Measurements from ENCODE around the gene SIDT2. TPM values are rescaled to one million over a fixed set of nuclear protein-coding genes. Genes with fewer than 3 reads are reported as not detected.

SIDT2 gene
- total and polyA plus RNA-seq, 2 of the 8 experiments (the other 6 are each of a cell fraction or from before 2014, with no cell fraction given), result 18.5 to 21.1 TPM

DNA sequence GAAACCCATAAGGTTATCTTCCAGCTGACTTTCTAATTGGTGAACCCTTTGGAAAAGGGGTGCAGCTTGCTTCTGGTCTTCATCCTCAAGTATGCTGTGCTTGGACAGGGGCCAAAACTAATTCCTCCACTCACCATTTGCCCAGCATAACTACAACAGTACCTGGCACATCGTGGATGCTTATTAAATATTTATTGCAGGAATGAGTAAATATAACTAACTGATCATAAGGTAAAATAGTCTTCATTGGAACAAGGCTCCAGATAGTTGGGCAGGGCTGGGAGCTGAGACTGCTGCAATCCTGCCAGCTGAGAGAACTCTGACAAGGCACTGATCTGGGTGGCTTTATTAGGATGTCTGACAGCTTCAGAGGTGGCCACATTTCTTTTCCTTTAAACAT is 2.4 kb upstream of the SIDT2 start:
- no peak overlapping the region for H3K18ac ChIP-seq (ENCODE audit: extremely low read depth, low read length)
- no peaks in the 10 kb centered on the region; the same call in 1 of the 2 replicates for H3K79me1 ChIP-seq (ENCODE audit: low read depth, low read length)
- H2BK20ac ChIP-seq (ENCODE audit: low read length), result no peak overlapping the region
- H2AK5ac ChIP-seq (ENCODE audit: low read depth, low read length), result no peak overlapping the region
- DNase-seq (ENCODE audit: low read depth in 1 of 2, low spot score in 2 of 2), result no peak
- H3K4me1 ChIP-seq (replicated peaks in 1 of 4; ENCODE audit: control insufficient read depth in 3 of 4, insufficient read depth in 4 of 4, low read length in 3 of 4), result peaks cover 6 to 16% (median 12%) of the 10 kb centered on the region in 4 experiments
- no peak overlapping the region for H4K8ac ChIP-seq (ENCODE audit: extremely low read depth, insufficient read depth, low read length)
- no peak overlapping the region for H2AFZ ChIP-seq (ENCODE audit: low read length)
- peaks cover 0 to 3% of the 10 kb centered on the region in 2 experiments for H4K20me1 ChIP-seq (replicated peaks in 1 of 2; ENCODE audit: control insufficient read depth in 1 of 2, insufficient read depth in 2 of 2, low read length in 2 of 2)
- H2BK5ac ChIP-seq (ENCODE audit: low read depth, low read length), result no peak overlapping the region
- H3K4me3 ChIP-seq (ENCODE audit: extremely low read depth in 1 of 4, insufficient read depth in 2 of 4, low read depth in 3 of 4, low read length in 4 of 4), result no peak overlapping the region
- H4K91ac ChIP-seq (replicated peaks; ENCODE audit: insufficient read length, low read length), result no peak overlapping the region
- no peak overlapping the region for H3K56ac ChIP-seq (replicated peaks; ENCODE audit: insufficient read length, low read depth, low read length)
- H3K4me2 ChIP-seq (ENCODE audit: insufficient read depth in 1 of 2, low read depth in 2 of 2, low read length in 2 of 2), result no peak overlapping the region
- no peak overlapping the region for H3K4ac ChIP-seq (replicated peaks; ENCODE audit: insufficient read length, low read depth, low read length)
- H3K27ac ChIP-seq (ENCODE audit: low read depth, low read length), result no peak overlapping the region
- peaks cover 2 to 11% (median 4%) of the 10 kb centered on the region in 4 experiments; a peak in 3 of 8 replicates for H3K36me3 ChIP-seq (ENCODE audit: control insufficient read depth in 2 of 4, insufficient read depth in 4 of 4, low read length in 3 of 4)
- H3K79me2 ChIP-seq (ENCODE audit: control insufficient read depth in 1 of 2, insufficient read depth in 2 of 2, low read length in 2 of 2), result no peaks in the 10 kb centered on the region
- H3K23me2 ChIP-seq (ENCODE audit: low read depth, low read length), result peaks cover 11% of the 10 kb centered on the region
- no peak overlapping the region for H2BK12ac ChIP-seq (ENCODE audit: low read depth, low read length)
- ChIA-PET POLR2A (ENCODE audit: partially characterized antibody) (interaction anchor here (1.2 to 4.6 kb wide), 5 partner anchors 9 to 51 kb away, joined by 3 to 18 read pairs (median 6); no protein-coding TSS in a partner anchor), CTCF (ENCODE audit: partially characterized antibody) (interaction anchor here (2.0 to 14.0 kb wide), 3 partner anchors 11 to 48 kb away, joined by 5 to 359 read pairs (median 249); partner anchors contain the start of genes PCSK7, RNF214 and TAGLN)
- no peak overlapping the region for H3K9ac ChIP-seq (replicated peaks in 1 of 4; ENCODE audit: extremely low read depth in 1 of 4, low read depth in 3 of 4, low read length in 3 of 4)
- TF ChIP-seq POLR2A (IDR thresholded peaks at IDR 0.05; ENCODE audit: control extremely low read depth in 1 of 2, low read depth in 2 of 2, low read length in 2 of 2) (peak in 1 of 2 experiments; percentile 27; a peak in 1 of 3 replicates), PHF8 (conservative IDR thresholded peaks at IDR 0.05; ENCODE audit: low read depth, low read length) (no peak), RNF2 (IDR thresholded peaks at IDR 0.05; ENCODE audit: borderline replicate concordance, low read depth, low read length, missing control alignments, poor library complexity, severe bottlenecking) (no peak)
- TF ChIP-seq, protein P1, sequence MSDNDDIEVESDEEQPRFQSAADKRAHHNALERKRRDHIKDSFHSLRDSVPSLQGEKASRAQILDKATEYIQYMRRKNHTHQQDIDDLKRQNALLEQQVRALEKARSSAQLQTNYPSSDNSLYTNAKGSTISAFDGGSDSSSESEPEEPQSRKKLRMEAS (IDR thresholded peaks at IDR 0.05), result no peak
- H2BK120ac ChIP-seq (replicated peaks; ENCODE audit: low read depth, low read length), result no peak overlapping the region
- H4K5ac ChIP-seq (ENCODE audit: insufficient read length, low read depth, low read length), result no peak overlapping the region
- no peak overlapping the region for H3K14ac ChIP-seq (ENCODE audit: insufficient read length)
- WGBS, 2 experiments (ENCODE audit: extremely low coverage in 1 of 2, insufficient coverage in 1 of 2, insufficient read length in 1 of 2, insufficient replicate concordance in 2 of 2, low coverage in 1 of 2, low lambda C conversion rate in 2 of 2, missing lambda C conversion rate in 1 of 2), result 81% methylated on average over 1 of the region's 1 CpG; no CpG with 5 or more reads in 1 of the 2 experiments
- no peaks in the 10 kb centered on the region for H3K27me3 ChIP-seq (replicated peaks in 1 of 4; ENCODE audit: control insufficient read depth in 3 of 4, extremely low read depth in 1 of 4, insufficient read depth in 3 of 4, low read length in 3 of 4)
- no peak for FAIRE-seq
- H3K9me3 ChIP-seq (ENCODE audit: insufficient read depth in 2 of 2, low read depth in 1 of 2, low read length in 1 of 2), result no peaks in the 10 kb centered on the region
- no peak overlapping the region for H2BK15ac ChIP-seq (ENCODE audit: low read length)
- no peak overlapping the region for H3K23ac ChIP-seq (ENCODE audit: insufficient read length)

All from H1 (cell line).